ENCODE measurements around the gene CARD14.

GRCh38 chr17:80166446-80166845 is 3.4 kb upstream of the CARD14 start:
- TF ChIP-seq, protein P1, sequence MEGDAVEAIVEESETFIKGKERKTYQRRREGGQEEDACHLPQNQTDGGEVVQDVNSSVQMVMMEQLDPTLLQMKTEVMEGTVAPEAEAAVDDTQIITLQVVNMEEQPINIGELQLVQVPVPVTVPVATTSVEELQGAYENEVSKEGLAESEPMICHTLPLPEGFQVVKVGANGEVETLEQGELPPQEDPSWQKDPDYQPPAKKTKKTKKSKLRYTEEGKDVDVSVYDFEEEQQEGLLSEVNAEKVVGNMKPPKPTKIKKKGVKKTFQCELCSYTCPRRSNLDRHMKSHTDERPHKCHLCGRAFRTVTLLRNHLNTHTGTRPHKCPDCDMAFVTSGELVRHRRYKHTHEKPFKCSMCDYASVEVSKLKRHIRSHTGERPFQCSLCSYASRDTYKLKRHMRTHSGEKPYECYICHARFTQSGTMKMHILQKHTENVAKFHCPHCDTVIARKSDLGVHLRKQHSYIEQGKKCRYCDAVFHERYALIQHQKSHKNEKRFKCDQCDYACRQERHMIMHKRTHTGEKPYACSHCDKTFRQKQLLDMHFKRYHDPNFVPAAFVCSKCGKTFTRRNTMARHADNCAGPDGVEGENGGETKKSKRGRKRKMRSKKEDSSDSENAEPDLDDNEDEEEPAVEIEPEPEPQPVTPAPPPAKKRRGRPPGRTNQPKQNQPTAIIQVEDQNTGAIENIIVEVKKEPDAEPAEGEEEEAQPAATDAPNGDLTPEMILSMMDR (IDR thresholded peaks at IDR 0.05), result no peak
- TF ChIP-seq POLR2A (IDR thresholded peaks at IDR 0.05), result no peak

Data from right lobe of liver (tissue), 4 donors.